ENCODE data around the gene DPYSL3.
"Not testable (repeated sequence)": the region's sequence is repeated elsewhere in the genome, so short reads cannot be mapped to it uniquely, and the experiment has no call there.

The DPYSL3 gene

GRCh38 chr5:147381555-147381954, 128.3 kb downstream of the DPYSL3 start:
- no peak for DNase-seq (ENCODE audit: low read depth)
- H3K4me3 ChIP-seq (replicated peaks; ENCODE audit: low read depth, low read length), result no peak overlapping the region
- TF ChIP-seq, protein P1, sequence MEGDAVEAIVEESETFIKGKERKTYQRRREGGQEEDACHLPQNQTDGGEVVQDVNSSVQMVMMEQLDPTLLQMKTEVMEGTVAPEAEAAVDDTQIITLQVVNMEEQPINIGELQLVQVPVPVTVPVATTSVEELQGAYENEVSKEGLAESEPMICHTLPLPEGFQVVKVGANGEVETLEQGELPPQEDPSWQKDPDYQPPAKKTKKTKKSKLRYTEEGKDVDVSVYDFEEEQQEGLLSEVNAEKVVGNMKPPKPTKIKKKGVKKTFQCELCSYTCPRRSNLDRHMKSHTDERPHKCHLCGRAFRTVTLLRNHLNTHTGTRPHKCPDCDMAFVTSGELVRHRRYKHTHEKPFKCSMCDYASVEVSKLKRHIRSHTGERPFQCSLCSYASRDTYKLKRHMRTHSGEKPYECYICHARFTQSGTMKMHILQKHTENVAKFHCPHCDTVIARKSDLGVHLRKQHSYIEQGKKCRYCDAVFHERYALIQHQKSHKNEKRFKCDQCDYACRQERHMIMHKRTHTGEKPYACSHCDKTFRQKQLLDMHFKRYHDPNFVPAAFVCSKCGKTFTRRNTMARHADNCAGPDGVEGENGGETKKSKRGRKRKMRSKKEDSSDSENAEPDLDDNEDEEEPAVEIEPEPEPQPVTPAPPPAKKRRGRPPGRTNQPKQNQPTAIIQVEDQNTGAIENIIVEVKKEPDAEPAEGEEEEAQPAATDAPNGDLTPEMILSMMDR (IDR thresholded peaks at IDR 0.05; ENCODE audit: low read length, missing control alignments), result no peak

- no peak for DNase-seq (ENCODE audit: low read depth)
- H3K4me3 ChIP-seq (replicated peaks; ENCODE audit: low read depth, low read length), result no peak overlapping the region
- TF ChIP-seq, protein P1 (IDR thresholded peaks at IDR 0.05; ENCODE audit: low read length, missing control alignments), result no peak
Observed at GRCh38 chr5:147377682-147378081, 132.2 kb downstream of the DPYSL3 start.

DNA sequence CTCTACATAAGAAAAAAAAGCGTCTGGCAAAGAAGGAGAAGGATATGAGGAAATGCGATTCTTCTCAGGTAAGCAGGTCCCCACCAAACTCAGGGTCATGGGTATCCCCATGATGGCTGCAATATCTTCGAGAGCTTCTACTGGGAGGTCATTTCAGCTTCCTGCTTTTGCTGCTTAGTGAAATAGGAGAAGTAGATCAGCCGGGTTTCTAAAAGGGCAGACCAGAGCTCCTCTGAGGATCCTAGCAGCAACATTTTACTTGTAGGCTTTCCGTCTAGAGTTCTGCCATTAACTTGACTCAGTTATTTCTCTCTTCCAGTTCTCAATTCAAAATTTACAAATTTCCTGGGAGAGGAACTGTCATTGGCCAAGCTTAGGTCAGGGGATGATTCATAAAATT, 134.7 kb downstream of the DPYSL3 start:
- no peak overlapping the region for H3K4me3 ChIP-seq (replicated peaks; ENCODE audit: low read depth, low read length)
- DNase-seq (ENCODE audit: low read depth), result no peak
- TF ChIP-seq, protein P1 (IDR thresholded peaks at IDR 0.05; ENCODE audit: low read length, missing control alignments), result no peak

GRCh38 chr5:147373328-147373727, 136.5 kb downstream of the DPYSL3 start:
- no peak for DNase-seq (ENCODE audit: low read depth)
- TF ChIP-seq, protein P1 (IDR thresholded peaks at IDR 0.05; ENCODE audit: low read length, missing control alignments), result no peak

GRCh38 chr5:147372191-147372590, 137.7 kb downstream of the DPYSL3 start:
- TF ChIP-seq, protein P1 (IDR thresholded peaks at IDR 0.05; ENCODE audit: low read length, missing control alignments), result no peak
- no peak for DNase-seq (ENCODE audit: low read depth)
- H3K4me3 ChIP-seq (replicated peaks; ENCODE audit: low read depth, low read length), result no peak overlapping the region

More at GRCh38 chr5:147373328-147373727, 136.5 kb downstream of the DPYSL3 start:
- H3K4me3 ChIP-seq (replicated peaks; ENCODE audit: low read depth, low read length), result no peak overlapping the region

DNA sequence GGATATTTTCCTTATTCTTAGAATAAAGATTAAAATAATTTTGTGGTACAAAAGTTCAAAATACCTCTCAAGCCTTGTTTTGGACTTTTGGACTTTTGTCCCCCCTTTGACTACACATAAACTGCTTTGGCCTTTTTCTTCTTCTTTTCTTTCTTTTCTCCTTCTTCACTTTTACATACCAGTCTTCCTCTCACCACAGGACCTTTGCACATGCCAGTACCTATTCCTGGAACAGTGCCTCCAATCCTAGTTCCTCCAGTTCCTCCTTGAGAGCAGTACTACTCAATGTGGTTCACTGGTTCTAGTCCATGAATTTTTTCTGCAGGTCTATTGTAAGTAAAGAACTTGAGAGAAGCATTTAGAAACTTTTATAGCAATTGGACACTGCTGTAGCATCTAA, 138.6 kb downstream of the DPYSL3 start:
- DNase-seq (ENCODE audit: low read depth), result no peak
- H3K4me3 ChIP-seq (replicated peaks; ENCODE audit: low read depth, low read length), result no peak overlapping the region
- TF ChIP-seq, protein P1 (IDR thresholded peaks at IDR 0.05; ENCODE audit: low read length, missing control alignments), result no peak

DNA sequence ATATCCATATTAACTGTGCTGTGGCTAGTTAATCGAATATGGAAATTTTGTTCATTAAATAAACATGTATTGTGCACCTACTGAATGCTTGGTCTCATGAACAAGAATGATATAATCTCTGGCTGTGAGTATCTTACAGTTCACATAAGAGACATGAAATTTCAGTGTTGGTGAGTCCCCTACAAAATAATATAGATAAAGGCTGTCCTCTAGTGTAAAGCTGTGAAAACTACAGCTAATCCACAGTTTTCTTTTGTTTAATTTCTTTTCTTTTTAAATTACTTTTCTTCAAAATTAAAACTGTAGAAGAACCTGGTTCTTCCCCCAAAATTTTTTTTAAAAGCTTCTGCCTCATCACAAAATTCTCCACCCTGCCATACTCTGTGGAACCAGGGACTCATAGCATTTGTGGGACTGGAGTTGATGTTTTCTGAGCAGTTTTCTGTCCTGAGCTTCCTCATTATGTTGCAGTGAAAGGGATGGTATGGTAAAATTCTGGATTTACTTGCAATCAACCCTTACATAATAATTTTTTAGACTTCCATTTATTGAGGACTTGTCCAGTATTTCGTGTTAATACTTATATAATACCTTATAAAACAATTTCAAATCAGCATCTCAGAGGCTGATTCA, 140.0 kb downstream of the DPYSL3 start:
- TF ChIP-seq, protein P1 (IDR thresholded peaks at IDR 0.05; ENCODE audit: low read length, missing control alignments), result peak; percentile 67
- no peak overlapping the region for H3K4me3 ChIP-seq (replicated peaks; ENCODE audit: low read depth, low read length)
- DNase-seq (ENCODE audit: low read depth), result peak; percentile 43

- not testable (repeated sequence) for H3K4me3 ChIP-seq (replicated peaks; ENCODE audit: low read depth, low read length); DNase-seq (ENCODE audit: low read depth)
Observed at GRCh38 chr5:147367381-147367780, 142.5 kb downstream of the DPYSL3 start.

Measured in fibroblast of pulmonary artery (primary cell).